ENCODE data around the gene PAX6.

Gene PAX6

GRCh38 chr11:31825838-31826484 lies 14.8 kb upstream of the PAX6 start:
- no peak overlapping the region for H3K27ac Mint-ChIP-seq

GRCh38 chr11:31824879-31825837 lies 14.0 kb upstream of the PAX6 start:
- Mint-ChIP-seq H3K4me3 (peak overlapping the region; percentile 46), H3K36me3 (no peaks in the 10 kb centered on the region), H3K27me3 (peaks cover 60% of the 10 kb centered on the region), H3K9me3 (ENCODE audit: low read depth) (no peaks in the 10 kb centered on the region), H3K4me1 (ENCODE audit: low read depth) (peaks cover 20% of the 10 kb centered on the region), H3K27ac (peak overlapping the region; percentile 38)

More at GRCh38 chr11:31825838-31826484, 14.8 kb upstream of the PAX6 start:
- Mint-ChIP-seq H3K9me3 (ENCODE audit: low read depth) (no peaks in the 10 kb centered on the region), H3K27me3 (peaks cover 65% of the 10 kb centered on the region), H3K4me3 (peak overlapping the region; percentile 46), H3K36me3 (no peaks in the 10 kb centered on the region), H3K4me1 (ENCODE audit: low read depth) (peaks cover 20% of the 10 kb centered on the region)

DNA sequence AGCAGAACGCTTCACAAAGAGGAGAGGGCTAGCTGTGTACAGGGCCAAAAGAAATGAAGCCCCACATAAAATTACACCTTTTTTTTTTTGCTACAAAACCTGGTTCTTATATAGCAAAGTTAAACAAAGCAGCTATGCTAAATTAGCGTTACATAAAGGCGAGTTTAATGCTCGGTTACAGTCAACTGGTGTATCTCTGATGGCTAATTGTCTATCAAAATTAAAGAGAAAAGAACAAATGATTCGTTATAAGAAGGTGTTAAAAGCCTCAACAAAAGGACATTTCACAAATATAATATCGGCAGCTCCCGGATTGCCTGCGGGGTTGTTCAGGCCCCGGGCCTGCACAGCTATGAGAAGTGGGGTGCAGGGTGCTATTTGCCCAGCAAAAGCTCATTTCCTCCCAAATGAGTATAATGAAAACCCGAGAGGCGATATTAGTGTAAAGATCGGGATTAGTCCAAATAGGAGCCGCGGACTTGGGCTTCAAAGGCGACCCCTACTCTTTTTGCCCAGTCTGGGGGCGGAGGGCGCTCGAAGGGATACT lies 13.3 kb upstream of the PAX6 start:
- H3K27ac Mint-ChIP-seq: peak overlapping the region; percentile 38
- no peak overlapping the region for H3K4me3 Mint-ChIP-seq

GRCh38 chr11:31823644-31824331 lies 12.7 kb upstream of the PAX6 start:
- Mint-ChIP-seq H3K4me1 (ENCODE audit: low read depth) (peaks cover 20% of the 10 kb centered on the region), H3K9me3 (ENCODE audit: low read depth) (no peaks in the 10 kb centered on the region), H3K27ac (no peak overlapping the region), H3K36me3 (no peaks in the 10 kb centered on the region), H3K27me3 (peaks cover 51% of the 10 kb centered on the region), H3K4me3 (no peak overlapping the region)

More for the DNA sequence above, 13.3 kb upstream of the PAX6 start:
- Mint-ChIP-seq H3K36me3 (no peaks in the 10 kb centered on the region), H3K27me3 (peaks cover 55% of the 10 kb centered on the region), H3K4me1 (ENCODE audit: low read depth) (peaks cover 20% of the 10 kb centered on the region), H3K9me3 (ENCODE audit: low read depth) (no peaks in the 10 kb centered on the region)

DNA sequence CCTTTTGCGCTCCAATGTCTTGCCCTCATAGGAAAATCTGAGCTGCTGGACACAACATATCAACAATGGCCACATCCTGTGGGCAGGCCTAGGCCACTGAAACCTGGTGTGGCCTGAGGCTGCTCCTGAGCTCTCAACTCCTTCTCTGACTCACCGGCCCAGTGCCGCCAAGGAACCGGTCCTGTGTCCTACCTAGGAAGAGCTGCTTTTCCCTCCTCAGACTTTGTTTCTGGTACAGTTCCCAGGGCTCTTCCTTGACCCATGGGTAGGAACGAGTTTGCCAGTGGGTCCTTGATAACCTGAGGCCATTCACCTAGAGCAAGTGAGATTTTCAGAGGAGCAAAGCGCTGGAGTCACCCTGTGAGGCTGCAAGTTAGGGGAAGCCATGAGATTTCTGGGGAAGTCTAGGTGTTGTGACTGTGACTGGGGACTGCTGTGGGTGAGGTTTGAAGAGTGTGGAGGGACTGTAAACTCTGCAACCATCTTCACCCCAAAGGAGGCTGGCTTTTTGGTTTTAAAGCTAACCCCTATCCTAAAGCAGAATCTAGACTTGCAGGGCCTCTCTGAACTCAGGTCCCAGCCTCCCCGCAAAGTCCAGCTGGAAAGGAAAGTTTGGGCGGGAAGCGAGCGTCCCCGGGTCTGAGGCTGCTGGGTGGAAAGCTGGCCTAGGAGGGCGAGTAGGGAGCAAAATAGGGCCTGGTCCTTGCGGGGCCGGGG lies 12.0 kb upstream of the PAX6 start:
- no peak overlapping the region for H3K4me3 Mint-ChIP-seq
- H3K36me3 Mint-ChIP-seq: no peaks in the 10 kb centered on the region
- peaks cover 22% of the 10 kb centered on the region for H3K4me1 Mint-ChIP-seq (ENCODE audit: low read depth)
- no peaks in the 10 kb centered on the region for H3K9me3 Mint-ChIP-seq (ENCODE audit: low read depth)
- H3K27ac Mint-ChIP-seq: no peak overlapping the region
- H3K27me3 Mint-ChIP-seq: peaks cover 51% of the 10 kb centered on the region

DNA sequence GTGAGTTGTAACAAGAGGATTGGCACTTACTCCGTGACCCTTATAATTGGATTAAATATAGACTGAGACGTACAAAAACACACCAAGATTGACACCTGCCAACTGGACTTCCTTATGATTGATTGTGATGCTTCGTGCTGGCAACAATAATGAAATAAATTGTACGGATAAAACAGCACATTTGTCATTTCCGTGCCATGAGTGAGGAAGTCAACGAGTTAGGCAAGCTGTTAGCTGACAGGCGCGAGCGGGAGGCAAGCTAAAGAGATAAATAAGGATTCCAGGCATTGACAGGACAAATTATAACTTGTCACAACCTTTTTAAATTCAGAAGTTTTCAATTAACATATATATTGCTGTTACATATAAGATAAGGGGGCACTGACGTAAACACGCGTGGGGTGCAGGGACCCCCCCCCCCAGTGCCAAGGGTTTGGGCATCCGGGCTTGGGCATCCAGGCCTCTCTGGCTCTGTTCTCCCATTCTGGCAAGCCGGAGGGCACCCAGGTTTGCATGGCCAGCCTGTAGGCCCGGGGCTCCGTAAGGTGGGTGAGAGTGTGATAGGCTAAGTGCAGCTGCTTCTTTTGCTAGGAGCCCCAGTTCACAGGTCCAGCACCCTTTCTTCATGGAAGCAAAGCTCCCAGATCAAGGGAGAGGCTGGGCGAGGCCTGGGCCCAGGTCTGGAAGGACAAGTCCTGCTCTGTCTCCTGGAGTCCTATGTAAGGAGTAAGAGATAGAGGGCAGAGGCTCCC lies 11.2 kb upstream of the PAX6 start:
- Mint-ChIP-seq H3K27ac (no peak overlapping the region), H3K4me1 (ENCODE audit: low read depth) (peaks cover 16% of the 10 kb centered on the region), H3K27me3 (peaks cover 44% of the 10 kb centered on the region), H3K36me3 (no peaks in the 10 kb centered on the region), H3K9me3 (ENCODE audit: low read depth) (no peaks in the 10 kb centered on the region), H3K4me3 (no peak overlapping the region)

DNA sequence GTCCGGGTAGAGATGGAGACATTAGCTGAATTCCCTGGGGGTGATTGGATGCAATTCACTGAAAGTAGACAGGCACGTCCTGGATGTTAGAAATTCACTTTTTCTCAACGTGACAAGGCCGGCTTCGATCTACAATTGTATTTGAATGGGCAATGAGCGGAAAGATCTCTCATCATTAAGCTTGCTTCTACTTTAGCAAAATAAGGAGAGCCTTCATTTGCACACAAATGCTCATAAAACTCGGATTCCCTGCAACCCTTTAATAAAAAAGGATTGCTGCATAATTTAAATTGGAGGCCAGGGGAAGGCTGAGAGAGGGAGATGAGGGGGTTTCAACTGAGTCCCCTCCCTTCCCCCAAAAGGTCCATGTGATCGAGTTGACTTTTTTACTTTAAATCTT lies 10.6 kb upstream of the PAX6 start:
- Mint-ChIP-seq H3K4me3 (no peak overlapping the region), H3K9me3 (ENCODE audit: low read depth) (no peaks in the 10 kb centered on the region), H3K36me3 (no peaks in the 10 kb centered on the region), H3K27me3 (peaks cover 45% of the 10 kb centered on the region), H3K4me1 (ENCODE audit: low read depth) (peaks cover 18% of the 10 kb centered on the region), H3K27ac (no peak overlapping the region)

DNA sequence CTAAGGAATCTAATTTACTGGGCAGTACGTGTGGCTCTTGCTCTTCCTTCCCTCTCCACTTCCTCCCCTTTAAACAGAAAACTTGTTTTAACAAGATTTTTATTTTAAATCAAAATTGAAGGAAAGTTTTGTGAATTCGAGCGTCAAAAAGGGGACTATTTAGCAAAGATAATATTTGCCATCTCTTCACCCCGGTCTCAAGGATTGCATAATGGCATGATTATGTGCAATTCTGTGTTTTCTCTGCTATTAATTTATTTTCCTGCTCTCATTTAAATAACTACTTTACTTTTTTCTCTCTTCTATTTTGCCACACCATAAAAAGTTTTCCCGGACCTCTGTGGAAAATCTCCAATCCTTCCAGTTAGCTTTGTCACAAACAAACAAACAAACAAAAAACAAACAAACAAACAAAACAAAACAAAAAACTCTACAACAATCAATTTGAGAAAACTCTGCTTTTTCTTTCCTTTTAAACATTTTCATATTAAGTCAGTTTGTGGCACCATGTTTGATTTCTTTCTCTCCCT lies 10.2 kb upstream of the PAX6 start:
- H3K9me3 Mint-ChIP-seq (ENCODE audit: low read depth): no peaks in the 10 kb centered on the region
- no peak overlapping the region for H3K4me3 Mint-ChIP-seq
- no peak overlapping the region for H3K27ac Mint-ChIP-seq
- peaks cover 15% of the 10 kb centered on the region for H3K4me1 Mint-ChIP-seq (ENCODE audit: low read depth)
- no peaks in the 10 kb centered on the region for H3K36me3 Mint-ChIP-seq
- peaks cover 42% of the 10 kb centered on the region for H3K27me3 Mint-ChIP-seq

DNA sequence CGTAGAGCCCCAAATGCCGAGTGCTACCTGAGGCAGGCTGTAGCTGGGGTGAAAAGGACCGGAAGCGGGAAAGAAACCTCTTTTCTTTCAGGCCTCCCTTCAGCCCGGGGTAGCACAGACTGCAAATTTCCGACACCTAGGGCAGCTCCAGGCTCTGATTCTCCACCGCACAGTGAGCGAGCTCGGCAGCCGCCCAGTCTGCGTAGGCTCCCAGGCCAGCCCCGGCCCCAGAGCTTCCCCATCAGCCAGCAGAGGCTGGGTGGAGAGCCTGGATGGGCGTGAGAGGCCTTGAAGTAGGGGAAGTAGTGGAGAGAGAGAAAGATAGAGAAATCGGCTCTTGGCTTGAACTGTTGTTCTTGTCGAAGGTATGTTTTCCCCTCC lies 9.3 kb upstream of the PAX6 start:
- no peaks in the 10 kb centered on the region for H3K9me3 Mint-ChIP-seq (ENCODE audit: low read depth)
- H3K36me3 Mint-ChIP-seq: no peaks in the 10 kb centered on the region
- H3K4me1 Mint-ChIP-seq (ENCODE audit: low read depth): peaks cover 17% of the 10 kb centered on the region
- no peak overlapping the region for H3K27ac Mint-ChIP-seq
- H3K27me3 Mint-ChIP-seq: peaks cover 43% of the 10 kb centered on the region
- no peak overlapping the region for H3K4me3 Mint-ChIP-seq

- Mint-ChIP-seq H3K4me1 (ENCODE audit: low read depth) (peaks cover 18% of the 10 kb centered on the region), H3K27me3 (peaks cover 43% of the 10 kb centered on the region), H3K36me3 (no peaks in the 10 kb centered on the region), H3K27ac (no peak overlapping the region), H3K9me3 (ENCODE audit: low read depth) (no peaks in the 10 kb centered on the region), H3K4me3 (no peak overlapping the region)
Observed at GRCh38 chr11:31819621-31820437, 8.7 kb upstream of the PAX6 start.

- no peaks in the 10 kb centered on the region for H3K9me3 Mint-ChIP-seq (ENCODE audit: low read depth)
- H3K27me3 Mint-ChIP-seq: peaks cover 36% of the 10 kb centered on the region
- no peak overlapping the region for H3K4me3 Mint-ChIP-seq
- no peak overlapping the region for H3K27ac Mint-ChIP-seq
- peaks cover 21% of the 10 kb centered on the region for H3K4me1 Mint-ChIP-seq (ENCODE audit: low read depth)
- H3K36me3 Mint-ChIP-seq: no peaks in the 10 kb centered on the region
Observed at GRCh38 chr11:31818874-31819331, 7.8 kb upstream of the PAX6 start.

- H3K27ac Mint-ChIP-seq: no peak overlapping the region
- peaks cover 37% of the 10 kb centered on the region for H3K27me3 Mint-ChIP-seq
- H3K4me1 Mint-ChIP-seq (ENCODE audit: low read depth): peaks cover 24% of the 10 kb centered on the region
- H3K36me3 Mint-ChIP-seq: no peaks in the 10 kb centered on the region
- H3K9me3 Mint-ChIP-seq (ENCODE audit: low read depth): no peaks in the 10 kb centered on the region
- peak overlapping the region; percentile 51 for H3K4me3 Mint-ChIP-seq
Observed at GRCh38 chr11:31818425-31818755, 7.3 kb upstream of the PAX6 start.
